Retinal pigment epithelial cell (primary cell): Measurements from ENCODE around the gene MAP2K3.

Experiments used
- DNase-seq: peaks from one replicate; pipeline ENCODE4 v3.0.0-alpha.2; 2010; ENCODE audit warnings: low read depth
- H3K4me3 ChIP-seq: 2 replicates; pipeline ENCODE4 v1.5.1; 2011; ENCODE audit warnings: mild to moderate bottlenecking, low read length, control low read depth, moderate library complexity
- TF ChIP-seq, protein P1 (sequence below): conservative IDR thresholded peaks from 2 replicates; pipeline ENCODE4 v1.5.1; 2011; ENCODE audit warnings: low read depth, low read length, control low read depth, inconsistent platforms

Gene MAP2K3

GRCh38 chr17:21293831-21294210 lies 9.3 kb downstream of the MAP2K3 start:
- DNase-seq: no peak

DNA sequence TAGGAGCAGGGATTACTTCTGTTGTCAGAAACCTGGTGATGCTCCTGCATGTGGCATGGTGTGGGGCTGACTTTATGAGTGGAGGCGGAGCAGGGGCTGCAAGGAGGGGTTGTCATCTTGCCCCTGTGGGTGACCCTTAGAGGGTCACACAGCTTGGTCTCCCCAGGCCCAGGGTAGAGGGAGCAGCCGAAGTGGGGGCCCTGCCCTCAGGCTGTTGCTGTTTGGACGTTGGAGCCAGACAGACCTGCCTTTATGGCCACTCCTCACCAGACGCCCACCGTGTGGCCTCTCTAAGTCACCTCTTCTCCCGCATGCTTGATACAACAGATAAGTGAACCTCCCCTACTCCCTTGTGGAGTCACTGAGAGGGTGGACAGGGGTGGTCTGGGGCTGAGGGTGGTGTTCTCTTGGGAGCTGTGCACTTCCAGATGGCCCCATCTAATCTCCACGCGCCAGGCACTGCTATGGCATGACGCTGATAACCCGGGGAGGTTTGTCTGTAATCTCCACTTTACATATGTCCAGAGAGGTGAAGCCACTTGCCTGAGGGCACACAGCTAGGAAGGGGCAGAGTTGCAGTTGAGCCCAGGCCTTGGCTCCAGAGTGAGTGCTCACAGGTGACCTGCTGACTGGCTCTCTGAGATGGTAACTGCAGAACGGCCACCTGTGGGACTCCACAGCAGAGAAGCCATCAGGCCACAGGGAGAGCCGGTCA lies 10.0 kb downstream of the MAP2K3 start:
- DNase-seq: no peak
- H3K4me3 ChIP-seq: no peak overlapping the region
- TF ChIP-seq, protein P1, sequence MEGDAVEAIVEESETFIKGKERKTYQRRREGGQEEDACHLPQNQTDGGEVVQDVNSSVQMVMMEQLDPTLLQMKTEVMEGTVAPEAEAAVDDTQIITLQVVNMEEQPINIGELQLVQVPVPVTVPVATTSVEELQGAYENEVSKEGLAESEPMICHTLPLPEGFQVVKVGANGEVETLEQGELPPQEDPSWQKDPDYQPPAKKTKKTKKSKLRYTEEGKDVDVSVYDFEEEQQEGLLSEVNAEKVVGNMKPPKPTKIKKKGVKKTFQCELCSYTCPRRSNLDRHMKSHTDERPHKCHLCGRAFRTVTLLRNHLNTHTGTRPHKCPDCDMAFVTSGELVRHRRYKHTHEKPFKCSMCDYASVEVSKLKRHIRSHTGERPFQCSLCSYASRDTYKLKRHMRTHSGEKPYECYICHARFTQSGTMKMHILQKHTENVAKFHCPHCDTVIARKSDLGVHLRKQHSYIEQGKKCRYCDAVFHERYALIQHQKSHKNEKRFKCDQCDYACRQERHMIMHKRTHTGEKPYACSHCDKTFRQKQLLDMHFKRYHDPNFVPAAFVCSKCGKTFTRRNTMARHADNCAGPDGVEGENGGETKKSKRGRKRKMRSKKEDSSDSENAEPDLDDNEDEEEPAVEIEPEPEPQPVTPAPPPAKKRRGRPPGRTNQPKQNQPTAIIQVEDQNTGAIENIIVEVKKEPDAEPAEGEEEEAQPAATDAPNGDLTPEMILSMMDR: no peak

More at GRCh38 chr17:21293831-21294210, 9.3 kb downstream of the MAP2K3 start:
- H3K4me3 ChIP-seq: no peak overlapping the region
- TF ChIP-seq, protein P1: no peak

DNA sequence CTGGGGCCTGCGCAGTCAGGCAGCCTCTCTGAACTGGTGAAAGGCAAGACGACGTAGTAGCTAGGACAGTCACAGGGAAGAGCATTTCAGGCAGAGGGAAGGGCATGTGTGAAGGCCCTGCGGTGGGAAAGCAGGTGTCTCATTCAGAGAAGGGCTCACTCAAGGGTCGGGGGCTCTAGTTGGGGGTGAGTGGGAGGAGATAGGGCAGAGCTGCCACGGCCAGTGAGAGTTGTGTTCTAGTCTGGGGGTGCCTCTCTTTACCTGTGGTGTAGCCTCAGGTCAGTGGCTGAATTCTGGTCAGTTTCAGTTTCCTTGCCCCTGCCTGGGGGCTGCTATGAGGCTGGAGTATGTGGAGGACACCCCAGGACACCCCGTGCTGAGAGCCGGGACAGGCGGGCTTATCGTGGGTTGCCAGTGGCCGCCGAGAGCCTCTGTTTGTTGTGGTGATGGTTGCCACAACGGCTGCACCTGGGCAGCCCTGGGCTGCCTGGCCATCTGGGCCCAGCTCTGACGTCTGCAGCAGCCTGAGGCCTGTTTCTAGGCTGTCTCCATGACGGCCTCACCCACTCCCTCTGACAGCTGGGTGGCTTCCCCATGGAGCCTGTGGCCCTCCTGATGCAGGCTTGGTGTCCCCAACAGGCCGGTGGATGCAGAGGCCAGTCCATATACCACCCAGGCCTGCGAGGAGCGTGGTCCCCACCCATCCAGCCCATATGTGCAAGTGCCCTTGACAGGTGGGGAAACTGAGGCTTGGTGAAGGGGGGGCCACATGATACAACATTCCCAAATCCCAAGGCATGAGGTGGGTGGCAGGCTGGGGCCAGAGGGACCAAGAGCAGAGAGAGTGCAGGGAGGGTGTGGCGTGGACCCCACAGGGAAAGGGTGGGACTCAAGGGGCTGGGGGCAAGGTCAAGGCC lies 10.8 kb downstream of the MAP2K3 start:
- TF ChIP-seq, protein P1: no peak
- no peak for DNase-seq
- H3K4me3 ChIP-seq: no peak overlapping the region

- H3K4me3 ChIP-seq: no peak overlapping the region
- no peak for DNase-seq
- TF ChIP-seq, protein P1: no peak
These were observed 11.8 kb downstream of the MAP2K3 start for GRCh38 chr17:21296097-21297025.

GRCh38 chr17:21297026-21297520 lies 12.6 kb downstream of the MAP2K3 start:
- DNase-seq: no peak
- H3K4me3 ChIP-seq: no peak overlapping the region
- TF ChIP-seq, protein P1: no peak

- TF ChIP-seq, protein P1: no peak
- no peak for DNase-seq
These were observed 13.1 kb downstream of the MAP2K3 start for GRCh38 chr17:21297597-21297996.

More at GRCh38 chr17:21297597-21297996, 13.1 kb downstream of the MAP2K3 start:
- H3K4me3 ChIP-seq: no peak overlapping the region
